ENCODE results near the gene SHISAL2A.

DNA sequence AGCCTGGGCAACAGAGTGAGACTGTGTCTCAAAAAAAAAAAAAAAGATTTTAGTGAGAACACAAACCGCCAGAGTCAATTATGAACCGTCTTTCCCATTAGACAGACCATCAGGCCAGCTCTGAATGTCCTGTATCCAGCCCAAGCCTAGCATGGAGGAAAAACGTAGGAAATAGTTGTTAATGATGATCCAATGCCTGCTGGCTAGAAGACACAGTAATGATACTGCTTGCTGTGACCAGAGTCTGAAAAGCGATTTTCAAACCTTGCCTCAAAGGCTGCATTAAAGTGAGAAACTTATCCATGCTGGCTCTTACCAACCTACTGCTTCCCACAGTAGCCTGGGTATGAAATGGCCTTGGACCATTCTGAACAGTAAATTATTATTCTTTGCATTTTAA is 48.2 kb downstream of the SHISAL2A start:
- no peak for TF ChIP-seq RARB (CRISPR knock-in tag; IDR thresholded peaks at IDR 0.05)
- no peak for TF ChIP-seq BACH2 (CRISPR knock-in tag; IDR thresholded peaks at IDR 0.05; ENCODE audit: borderline replicate concordance)
- TF ChIP-seq GLIS3 (CRISPR knock-in tag; IDR thresholded peaks at IDR 0.05) = no peak
- TF ChIP-seq, protein P1, sequence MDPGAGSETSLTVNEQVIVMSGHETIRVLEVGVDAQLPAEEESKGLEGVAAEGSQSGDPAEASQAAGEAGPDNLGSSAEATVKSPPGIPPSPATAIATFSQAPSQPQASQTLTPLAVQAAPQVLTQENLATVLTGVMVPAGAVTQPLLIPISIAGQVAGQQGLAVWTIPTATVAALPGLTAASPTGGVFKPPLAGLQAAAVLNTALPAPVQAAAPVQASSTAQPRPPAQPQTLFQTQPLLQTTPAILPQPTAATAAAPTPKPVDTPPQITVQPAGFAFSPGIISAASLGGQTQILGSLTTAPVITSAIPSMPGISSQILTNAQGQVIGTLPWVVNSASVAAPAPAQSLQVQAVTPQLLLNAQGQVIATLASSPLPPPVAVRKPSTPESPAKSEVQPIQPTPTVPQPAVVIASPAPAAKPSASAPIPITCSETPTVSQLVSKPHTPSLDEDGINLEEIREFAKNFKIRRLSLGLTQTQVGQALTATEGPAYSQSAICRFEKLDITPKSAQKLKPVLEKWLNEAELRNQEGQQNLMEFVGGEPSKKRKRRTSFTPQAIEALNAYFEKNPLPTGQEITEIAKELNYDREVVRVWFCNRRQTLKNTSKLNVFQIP (CRISPR knock-in tag; IDR thresholded peaks at IDR 0.05; ENCODE audit: borderline replicate concordance, low read depth) = no peak
- TF ChIP-seq ISL1 (CRISPR knock-in tag; IDR thresholded peaks at IDR 0.05) = no peak
- TF ChIP-seq, protein P2, sequence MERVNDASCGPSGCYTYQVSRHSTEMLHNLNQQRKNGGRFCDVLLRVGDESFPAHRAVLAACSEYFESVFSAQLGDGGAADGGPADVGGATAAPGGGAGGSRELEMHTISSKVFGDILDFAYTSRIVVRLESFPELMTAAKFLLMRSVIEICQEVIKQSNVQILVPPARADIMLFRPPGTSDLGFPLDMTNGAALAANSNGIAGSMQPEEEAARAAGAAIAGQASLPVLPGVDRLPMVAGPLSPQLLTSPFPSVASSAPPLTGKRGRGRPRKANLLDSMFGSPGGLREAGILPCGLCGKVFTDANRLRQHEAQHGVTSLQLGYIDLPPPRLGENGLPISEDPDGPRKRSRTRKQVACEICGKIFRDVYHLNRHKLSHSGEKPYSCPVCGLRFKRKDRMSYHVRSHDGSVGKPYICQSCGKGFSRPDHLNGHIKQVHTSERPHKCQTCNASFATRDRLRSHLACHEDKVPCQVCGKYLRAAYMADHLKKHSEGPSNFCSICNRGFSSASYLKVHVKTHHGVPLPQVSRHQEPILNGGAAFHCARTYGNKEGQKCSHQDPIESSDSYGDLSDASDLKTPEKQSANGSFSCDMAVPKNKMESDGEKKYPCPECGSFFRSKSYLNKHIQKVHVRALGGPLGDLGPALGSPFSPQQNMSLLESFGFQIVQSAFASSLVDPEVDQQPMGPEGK (CRISPR knock-in tag; IDR thresholded peaks at IDR 0.05; ENCODE audit: borderline replicate concordance) = no peak
- TF ChIP-seq ARNTL (CRISPR knock-in tag; IDR thresholded peaks at IDR 0.05; ENCODE audit: borderline replicate concordance, low read depth) = no peak
- TF ChIP-seq CSDC2 (CRISPR knock-in tag; IDR thresholded peaks at IDR 0.05) = no peak
- TF ChIP-seq, protein P3, sequence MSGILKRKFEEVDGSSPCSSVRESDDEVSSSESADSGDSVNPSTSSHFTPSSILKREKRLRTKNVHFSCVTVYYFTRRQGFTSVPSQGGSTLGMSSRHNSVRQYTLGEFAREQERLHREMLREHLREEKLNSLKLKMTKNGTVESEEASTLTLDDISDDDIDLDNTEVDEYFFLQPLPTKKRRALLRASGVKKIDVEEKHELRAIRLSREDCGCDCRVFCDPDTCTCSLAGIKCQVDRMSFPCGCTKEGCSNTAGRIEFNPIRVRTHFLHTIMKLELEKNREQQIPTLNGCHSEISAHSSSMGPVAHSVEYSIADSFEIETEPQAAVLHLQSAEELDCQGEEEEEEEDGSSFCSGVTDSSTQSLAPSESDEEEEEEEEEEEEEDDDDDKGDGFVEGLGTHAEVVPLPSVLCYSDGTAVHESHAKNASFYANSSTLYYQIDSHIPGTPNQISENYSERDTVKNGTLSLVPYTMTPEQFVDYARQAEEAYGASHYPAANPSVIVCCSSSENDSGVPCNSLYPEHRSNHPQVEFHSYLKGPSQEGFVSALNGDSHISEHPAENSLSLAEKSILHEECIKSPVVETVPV (CRISPR knock-in tag; IDR thresholded peaks at IDR 0.05) = no peak
- TF ChIP-seq PPARA (CRISPR knock-in tag; IDR thresholded peaks at IDR 0.05; ENCODE audit: borderline replicate concordance) = no peak
- TF ChIP-seq, protein P4, sequence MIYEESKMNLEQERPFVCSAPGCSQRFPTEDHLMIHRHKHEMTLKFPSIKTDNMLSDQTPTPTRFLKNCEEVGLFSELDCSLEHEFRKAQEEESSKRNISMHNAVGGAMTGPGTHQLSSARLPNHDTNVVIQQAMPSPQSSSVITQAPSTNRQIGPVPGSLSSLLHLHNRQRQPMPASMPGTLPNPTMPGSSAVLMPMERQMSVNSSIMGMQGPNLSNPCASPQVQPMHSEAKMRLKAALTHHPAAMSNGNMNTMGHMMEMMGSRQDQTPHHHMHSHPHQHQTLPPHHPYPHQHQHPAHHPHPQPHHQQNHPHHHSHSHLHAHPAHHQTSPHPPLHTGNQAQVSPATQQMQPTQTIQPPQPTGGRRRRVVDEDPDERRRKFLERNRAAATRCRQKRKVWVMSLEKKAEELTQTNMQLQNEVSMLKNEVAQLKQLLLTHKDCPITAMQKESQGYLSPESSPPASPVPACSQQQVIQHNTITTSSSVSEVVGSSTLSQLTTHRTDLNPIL (CRISPR knock-in tag; IDR thresholded peaks at IDR 0.05; ENCODE audit: low read depth) = no peak
- TF ChIP-seq ZFP30 (CRISPR knock-in tag; IDR thresholded peaks at IDR 0.05) = no peak

Measured in SK-N-SH treated with all-trans-retinoic acid at 6 μM for 48 hours (cell line).